T-helper 9 cell (primary cell): ENCODE data around the gene TMPRSS15.
"Not testable (repeated sequence)": the region's sequence is repeated elsewhere in the genome, so short reads cannot be mapped to it uniquely, and the experiment has no call there.

Experiments used
- DNase-seq: peaks from one replicate; pipeline ENCODE4 v3.0.0-alpha.2; 2020
- total RNA-seq, 2 donors: gene quantifications; one replicate each; lab custom pipeline; 2026; lab: John Stamatoyannopoulos, UW

The TMPRSS15 gene
- 0 reads per million in 2 donors for total RNA-seq

DNA sequence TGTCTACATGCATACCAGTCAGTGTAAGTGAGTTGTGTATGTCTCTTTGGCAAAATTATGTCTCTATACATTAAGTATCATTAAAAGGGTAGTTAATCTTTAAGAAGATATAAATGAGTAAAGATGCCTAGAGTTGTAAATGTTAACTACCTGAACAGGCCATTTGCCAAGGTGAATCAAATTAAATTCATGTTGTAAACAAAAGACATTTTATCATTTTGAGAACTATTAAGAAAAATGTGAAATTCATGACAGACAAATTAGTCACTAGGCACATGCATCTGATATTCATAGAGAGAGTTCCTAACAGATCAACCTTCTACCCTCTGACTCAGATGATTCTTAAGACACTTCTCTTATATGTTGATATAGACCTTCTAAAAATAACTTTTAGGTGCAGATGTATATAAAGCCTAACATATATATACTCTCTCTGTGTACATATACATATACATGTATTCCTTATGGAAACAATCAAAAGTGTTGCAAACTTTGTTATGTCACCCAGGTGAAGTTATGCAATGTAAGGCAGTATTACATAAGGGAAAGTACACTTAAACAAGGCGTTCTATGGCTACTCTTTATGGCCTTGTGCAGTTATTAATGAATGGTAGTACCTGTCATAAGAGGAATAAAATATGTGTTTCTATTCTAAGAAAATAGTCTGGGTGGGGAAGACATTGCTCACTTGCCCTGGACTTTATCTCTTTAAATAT lies at the start of gene TMPRSS15:
Gene TMPRSS15 (minus strand): TSS at position 51 of the 716 bp plus-strand sequence. CDS start 163 bp downstream, outside the sequence.
- DNase-seq: no peak

DNA sequence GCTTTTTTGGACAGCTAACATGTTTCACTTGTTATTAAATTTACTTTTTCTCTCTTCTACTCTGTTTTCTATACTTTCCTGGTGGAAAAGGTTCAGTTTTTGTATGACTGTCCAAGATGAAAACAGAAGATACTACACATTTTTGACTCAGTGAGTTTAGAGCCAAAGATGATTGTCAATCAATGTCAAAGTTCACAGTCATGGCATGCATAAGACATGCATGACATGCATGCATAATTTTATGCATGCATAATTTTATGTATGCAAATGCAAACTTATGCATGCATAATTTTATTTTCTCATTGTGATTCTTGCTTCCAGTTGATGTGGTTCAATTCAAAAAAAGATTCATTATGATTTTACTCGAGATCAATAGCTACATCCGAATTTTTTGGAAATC lies 48.1 kb upstream of the TMPRSS15 start:
- DNase-seq: no peak

DNA sequence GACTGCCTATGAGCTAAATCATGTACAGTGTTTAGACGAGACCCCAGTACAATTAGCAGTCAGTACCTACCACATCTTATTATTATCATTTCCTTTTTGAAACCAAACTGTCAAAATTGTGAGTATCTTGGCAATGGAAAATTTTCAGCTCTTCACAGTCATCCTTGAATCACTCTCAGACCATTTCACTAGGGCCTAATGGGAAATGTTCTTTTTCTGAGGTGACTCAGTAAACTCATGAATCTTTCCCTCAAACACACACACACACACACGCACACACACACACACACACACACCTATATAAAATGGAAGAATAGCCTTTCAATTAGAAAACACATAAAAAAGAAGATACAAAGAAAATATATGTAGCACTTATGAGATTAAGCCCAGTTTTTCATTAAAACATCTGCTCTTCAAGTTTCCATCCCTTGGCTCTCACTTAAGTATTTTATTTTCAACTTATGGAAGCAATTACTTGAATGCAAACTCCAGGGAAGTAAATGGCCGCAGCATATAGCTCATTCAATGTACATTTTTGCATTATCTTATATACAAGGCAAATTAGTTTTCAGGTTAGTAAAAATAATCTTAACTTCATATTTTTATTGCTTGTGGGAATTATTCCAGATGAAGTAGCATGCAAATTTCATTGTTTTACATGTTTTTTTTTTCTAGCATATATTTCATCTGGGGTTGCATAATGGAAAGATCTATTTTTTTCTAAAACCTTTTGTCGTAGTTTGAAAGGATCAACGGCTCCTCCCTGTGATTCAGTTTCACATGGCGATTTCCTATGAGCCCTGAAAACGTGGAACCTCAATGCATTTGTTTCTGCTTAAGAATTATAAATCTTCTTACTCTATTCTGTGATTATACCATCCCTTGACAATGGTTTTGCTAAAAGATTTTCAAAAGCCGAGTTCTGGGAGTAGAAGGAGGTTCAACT lies 46.3 kb upstream of the TMPRSS15 start:
- DNase-seq: no peak

DNA sequence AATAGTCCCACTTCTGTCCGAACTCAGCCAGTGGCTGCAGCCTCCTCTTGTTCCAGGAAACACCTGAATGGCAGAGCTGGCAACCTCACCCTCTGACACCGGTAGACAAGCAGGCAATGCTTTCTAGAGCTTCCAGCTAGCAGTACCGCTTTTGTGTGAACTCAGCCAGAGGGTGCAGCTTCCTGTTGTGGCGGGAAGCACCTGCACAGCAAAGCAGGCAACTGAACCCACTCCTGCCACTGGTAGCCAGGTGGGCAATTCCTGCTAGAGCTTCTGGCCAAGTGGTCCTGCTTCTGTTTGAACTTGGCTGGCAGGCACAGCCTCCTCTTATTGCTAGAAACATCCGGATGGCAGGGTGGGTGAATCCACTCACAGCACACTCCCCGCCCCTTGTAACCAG lies 40.1 kb upstream of the TMPRSS15 start:
- no peak for DNase-seq

DNA sequence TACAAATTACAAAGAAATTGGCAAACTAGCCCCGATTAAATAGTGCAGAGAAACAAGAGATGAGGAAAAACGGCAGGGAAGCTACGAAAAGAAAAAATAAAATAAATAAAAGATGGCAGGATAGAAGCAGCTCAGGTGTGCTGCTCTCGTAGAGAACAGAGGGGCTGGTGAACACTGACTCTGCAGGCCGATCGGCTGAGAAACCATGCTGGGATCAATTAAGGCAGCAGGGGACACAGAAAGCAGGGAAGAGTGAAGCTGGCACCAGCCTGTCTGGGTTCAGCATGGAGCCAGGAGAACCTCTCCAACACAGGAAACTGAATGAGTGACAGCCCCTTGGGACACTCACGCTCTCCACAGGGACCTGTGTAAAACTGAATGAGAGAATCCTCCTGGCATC lies 39.5 kb upstream of the TMPRSS15 start:
- DNase-seq: no peak

DNA sequence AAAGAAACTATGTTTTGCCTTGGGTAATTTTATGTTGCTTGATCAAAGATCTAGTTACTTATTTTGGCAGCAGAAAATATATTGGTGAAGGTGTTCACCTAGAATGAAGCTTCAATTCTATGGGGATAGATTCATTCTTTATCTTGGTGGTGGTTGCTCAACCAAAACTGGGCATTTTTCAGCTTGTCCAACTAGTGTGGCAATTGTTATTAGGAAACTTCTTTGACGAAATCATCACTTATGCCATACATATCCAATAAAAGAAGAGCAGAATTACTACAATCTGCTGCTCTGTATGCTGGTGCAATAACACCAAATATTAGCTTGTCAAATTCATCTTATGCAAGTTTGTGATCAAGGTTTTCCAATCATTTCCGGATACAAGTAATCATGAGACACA lies 26.8 kb upstream of the TMPRSS15 start:
- DNase-seq: no peak

DNA sequence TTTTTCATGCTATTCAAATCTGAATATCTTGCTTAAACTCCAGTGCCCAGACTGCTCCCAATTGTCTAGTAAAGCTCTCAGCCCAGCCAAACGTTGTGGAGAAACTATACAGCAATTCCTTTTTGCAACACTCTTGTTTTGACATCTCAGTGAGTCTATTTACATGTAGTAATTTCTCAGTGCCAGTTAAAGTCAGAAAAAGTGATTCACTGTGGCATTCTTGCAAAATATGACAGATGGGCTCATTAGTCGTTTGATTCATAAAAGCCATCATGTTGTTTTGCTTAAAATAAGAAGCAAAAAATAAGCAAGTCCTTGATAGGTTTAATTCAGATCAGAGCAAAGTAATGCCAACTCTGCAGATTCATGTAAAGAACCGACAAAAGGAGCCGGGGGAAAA lies 20.7 kb upstream of the TMPRSS15 start:
- DNase-seq: no peak

DNA sequence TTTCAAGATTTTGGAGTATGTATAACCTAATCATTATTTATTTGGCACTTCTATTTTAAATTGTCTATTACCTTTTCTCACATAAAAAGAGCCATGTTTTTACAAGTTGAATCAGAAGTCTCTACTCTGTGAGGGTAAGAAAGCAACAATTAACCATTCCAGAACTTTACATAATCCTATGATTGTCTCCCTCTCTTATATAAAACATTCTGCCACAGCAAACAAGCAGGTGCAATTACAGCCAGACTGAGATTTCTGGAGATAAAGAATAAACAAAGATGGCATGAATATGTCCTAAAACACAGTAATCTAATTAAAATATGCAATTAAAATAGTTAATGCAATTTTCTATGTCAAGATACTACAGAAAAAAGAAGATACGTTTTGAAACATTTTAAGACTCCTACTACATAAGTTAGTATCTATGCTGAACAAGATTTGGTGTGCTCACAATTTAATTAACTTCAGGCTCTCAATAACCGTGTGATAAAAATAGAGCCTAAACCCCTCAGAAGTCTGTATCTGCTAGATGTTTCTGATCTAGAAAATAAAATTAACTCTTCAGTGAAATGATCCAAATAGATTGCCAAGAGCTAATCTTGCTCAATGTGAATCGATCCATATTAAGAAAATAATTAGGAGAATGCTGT lies 13.7 kb upstream of the TMPRSS15 start:
- no peak for DNase-seq

DNA sequence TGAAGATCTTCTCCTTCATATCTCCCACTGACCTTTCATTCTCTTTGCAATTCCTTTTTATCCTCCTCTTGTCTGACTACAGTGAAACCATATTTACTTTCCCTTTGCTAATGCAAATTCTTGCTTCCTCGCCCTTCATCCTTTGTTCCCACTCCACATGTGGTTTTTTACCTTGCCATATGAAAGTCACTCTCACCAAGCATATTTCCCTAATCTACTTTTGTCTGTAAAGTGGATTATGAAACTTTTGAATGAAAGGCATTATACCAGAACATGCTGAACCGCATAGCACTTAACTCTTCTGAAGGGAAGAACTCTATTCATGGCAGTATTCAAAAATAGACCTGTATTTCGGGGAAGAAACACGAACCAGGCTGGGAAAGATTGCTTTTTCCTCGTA lies 8.0 kb upstream of the TMPRSS15 start:
- DNase-seq: no peak

DNA sequence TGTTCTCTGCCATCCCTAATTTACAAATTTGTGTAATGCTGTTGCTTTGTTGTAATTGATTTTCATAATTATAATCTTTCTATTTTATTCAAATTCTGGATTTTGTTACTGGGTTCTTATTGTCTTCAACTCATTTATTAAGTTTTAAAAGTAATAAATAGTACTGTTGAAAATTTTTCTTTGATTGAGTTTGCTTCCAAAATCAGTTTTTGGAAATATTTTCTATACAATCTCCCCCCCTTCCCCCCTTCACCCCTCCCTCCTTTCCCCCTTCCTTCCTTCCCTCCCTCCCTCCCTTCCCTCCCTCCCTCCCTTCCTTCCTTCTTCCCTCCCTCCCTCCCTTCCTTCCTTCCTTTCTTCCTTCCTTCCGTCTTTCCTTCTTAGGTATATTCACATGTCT lies 6.0 kb upstream of the TMPRSS15 start:
- DNase-seq: no peak

DNA sequence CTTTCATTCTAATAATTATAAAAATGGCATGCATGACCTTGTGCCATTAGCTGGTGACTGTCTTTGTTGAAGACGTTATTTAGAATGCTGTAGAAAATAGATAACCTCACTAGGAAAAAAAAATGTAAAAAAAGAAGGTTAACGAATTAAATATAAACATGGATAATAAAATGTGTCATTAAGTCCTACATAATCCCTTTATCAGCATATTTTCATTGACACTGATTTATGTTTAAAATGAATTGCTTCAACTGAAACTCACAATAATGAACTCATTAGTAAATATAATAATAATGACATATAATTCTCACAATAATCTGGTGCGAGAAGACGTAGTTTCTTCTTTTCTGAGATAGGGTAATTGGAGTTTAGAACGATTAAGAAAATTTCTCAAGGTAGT lies 4.7 kb downstream of the TMPRSS15 start:
- no peak for DNase-seq

DNA sequence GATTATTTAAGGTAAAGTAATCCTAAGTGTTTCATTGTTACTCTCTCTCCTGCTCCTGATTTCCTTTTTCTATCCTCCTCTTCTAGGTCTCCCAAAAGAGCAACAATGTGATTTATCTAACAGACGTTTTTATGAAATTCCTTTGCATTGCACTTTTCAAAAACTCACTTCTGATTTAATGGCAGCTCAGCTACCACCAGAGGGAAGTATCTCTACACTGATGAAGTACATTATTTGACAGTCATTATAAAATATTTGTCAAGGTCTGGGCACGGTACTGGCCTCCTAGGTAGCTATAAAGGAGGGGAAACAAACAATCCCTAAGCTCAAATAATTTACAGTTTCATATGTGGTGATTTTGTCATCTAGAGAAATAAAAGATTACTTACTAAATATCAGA lies 15.6 kb downstream of the TMPRSS15 start:
- no peak for DNase-seq

DNA sequence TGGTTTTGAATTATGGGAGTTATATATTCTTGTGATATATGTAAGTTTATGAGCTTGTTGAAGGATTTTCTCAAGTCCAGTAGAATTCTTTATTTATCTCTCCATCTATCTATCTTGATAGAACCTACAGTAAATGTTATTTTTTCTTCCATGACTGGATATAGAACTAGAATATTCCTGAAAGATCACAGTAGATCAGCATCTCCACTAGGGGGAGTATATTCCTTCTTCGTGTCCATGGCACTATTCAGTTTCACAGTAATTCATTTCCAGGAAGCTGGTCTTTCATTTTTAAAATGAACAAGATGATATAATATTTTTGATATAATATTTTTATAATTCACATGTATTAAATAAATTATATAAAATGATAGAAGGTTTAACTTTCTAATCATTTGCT lies 18.8 kb downstream of the TMPRSS15 start:
- DNase-seq: no peak

DNA sequence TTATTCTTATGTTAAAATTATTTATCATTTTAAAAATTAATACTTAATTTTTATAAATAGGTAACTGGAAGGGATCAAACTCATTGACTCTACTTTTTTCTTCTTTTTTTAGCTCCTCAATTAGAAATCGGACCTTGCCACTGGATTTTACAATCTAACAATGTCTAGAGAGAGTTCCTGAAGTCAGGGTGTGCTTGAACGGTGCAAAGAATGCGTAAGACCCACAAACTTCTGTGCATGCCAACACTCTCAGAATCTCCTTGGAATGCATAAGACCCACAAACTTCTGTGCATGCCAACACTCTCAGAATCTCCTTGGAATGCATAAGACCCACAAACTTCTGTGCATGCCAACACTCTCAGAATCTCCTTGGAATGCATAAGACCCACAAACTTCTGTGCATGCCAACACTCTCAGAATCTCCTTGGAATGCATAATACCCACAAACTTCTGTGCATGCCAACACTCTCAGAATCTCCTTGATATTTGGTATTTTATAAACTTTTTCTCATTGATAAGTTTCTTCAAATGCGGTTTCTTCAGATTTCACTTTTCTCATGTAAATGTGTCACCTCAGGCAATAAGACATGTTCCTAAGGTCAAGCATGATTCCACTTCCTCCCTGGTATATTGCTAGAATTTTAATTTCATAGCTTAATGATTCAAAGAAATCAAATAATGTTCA lies 20.5 kb downstream of the TMPRSS15 start:
- DNase-seq: not testable (repeated sequence)

DNA sequence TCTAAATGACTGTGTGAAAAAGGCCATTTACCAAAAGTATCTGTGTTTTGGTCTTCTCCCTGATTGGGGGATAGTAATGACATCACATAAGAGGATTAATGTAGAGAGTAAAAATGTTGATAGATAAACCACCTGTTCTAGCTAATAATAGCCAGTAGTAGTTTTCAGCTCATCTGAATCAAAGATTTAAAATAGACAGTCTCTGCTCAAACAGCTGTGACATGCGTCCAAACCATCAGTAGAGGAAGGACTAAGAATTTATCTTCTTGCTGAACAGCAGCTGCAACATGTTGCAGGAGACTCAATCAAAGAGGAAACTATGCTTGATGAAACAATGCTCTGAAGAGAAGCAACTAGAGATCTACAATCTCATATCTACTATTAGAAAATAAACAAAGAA lies 21.4 kb downstream of the TMPRSS15 start:
- no peak for DNase-seq

DNA sequence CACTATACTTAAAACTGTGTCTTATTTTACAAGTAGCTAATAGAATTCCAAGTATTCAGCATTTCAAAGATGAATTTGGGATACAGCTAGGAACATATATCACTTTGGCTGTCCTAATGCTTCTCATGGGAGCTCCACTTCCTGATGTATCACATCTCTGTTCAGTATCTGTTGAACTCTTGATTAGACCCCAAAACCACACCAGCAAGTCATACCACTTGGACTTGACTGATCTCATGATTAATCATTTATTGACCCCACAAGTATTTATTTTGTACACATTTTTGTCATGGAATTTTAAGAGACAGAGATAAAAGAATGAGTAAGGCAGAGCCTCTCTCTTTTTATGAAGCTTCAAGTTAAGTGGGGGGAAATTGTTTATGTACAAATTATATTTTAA lies 30.0 kb downstream of the TMPRSS15 start:
- no peak for DNase-seq

DNA sequence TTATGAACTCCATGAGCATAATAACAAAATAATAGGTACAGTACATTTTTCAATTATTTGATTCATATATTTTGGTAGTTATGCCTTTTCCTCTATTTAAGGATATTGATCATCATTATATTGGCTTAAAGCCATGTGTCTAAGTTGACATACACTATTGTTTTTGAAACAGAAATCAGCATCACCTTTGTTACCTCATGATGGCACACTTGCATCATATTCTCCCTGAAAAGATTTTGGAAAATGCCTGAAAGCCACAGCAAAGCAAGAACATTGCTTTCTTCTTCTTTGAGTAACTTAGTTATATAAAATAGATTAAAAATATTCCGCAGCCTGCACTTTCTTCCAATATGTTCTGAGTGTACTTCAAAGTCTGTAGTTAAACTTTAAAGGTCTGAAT lies 33.3 kb downstream of the TMPRSS15 start:
- DNase-seq: no peak

DNA sequence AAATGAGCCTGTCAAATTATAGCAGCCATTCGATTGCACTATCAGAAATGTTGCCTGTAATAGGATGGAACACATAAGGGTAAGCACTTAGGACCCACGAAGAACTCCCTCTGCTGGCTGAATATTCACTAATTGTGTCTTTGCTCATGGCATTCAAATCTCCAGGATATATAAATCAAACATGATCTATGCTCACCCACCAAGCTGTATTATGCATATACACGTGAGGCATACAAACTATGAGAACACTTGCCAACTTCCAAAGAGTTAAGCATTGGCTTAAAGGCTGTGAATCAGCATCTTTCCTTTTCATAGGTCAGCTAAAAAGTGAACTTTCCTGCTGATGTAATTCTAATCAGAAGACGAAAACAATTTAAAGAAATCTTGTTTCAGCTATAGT lies 34.5 kb downstream of the TMPRSS15 start:
- no peak for DNase-seq

DNA sequence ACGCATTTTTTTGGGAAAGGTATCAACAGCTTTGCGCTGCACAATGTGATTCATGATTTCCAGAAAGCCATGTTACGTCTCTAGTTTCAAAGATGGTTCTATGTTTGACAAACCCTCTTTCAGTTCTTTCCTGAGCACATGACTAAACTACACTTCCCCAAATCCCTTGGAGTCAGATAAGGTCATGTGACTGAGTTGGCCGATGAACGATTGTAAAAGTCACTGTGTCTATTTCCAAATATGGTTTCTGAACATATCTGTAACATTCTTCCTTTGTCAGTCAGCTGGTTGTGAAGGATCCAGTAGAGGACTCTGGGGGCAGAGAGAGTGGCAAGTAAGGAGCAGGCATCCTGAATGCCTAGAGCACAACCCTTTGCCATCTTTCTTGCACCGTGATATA lies 35.4 kb downstream of the TMPRSS15 start:
- DNase-seq: no peak

DNA sequence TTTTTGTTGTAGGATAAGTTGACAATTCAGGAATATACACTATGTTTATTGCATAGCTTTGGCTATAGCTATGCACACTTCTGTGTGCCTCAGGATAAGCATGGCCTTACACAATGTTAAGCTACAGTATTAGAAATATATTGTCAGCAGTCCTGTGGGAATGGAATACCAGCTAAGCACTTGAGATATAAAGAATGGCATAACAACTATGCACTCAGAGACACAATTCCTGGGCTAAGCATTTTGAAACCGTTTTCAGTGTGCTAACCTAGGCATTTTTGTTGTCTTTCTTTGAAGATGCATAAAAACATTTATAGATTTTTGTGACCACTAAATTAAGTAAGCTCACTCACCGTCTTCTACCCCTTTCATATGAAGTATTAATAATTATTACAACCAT lies 46.8 kb downstream of the TMPRSS15 start:
- no peak for DNase-seq

DNA sequence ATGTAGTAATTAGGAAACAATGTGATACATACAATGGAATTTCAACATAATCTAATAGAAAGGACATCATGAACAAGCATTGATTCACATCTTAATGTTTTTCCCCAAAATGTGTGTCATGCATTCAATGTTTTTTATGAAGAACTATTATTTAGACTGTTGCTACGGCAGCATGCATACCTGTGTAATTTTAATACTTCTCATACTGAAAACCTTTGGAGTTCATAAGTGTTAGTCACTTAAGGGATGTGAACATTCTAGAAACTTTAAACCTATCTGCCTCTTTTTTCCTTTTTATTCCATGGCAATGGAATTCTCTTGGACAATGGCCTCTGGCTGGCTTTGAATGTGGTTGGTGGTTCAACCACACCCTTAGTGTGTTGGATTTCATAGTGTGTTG lies 48.6 kb downstream of the TMPRSS15 start:
- no peak for DNase-seq

DNA sequence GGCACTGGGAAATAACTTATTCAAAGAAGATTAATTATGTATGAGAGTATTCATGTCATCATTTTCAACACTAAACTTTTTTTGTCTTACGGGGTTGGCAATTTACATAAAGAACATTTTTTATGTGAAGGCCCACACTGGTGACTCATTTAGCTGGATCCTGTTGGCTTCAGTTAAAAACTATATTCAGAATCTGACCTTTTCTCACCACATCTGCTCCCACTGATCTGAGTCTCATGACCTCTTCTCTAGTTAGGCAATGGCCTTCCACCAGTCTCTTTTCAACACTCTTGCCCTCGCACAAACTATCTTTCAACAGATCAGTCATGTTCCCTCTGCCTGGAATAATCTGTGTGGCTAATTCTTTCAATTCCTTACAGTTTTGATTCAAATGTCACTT lies 53.4 kb downstream of the TMPRSS15 start:
- DNase-seq: no peak

DNA sequence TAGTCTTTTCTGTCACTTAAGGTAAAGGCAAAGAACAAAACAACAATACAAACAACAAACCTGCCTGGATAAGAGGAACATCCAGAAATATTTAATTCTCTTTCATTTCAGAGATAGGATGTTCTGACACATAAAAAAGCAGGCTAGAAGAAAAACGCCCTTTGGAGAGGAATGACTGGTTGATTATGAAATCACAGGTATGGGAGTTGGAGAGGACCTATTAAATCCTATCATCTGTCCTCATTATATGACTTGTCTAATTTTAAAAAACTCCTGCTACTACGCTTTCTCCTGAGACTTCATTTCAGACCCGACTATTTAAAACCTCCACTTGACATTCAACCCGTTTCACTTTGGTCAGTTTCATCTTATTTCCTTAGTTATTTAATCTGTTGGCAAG lies 54.1 kb downstream of the TMPRSS15 start:
- DNase-seq: no peak
